ENCODE measurements around the gene SSBP3.

Gene SSBP3

GRCh38 chr1:54302951-54303843, 103.0 kb downstream of the SSBP3 start:
- DNase-seq = no peak

- DNase-seq = no peak
These were observed 103.6 kb downstream of the SSBP3 start for GRCh38 chr1:54302549-54302948.

- no peak for DNase-seq
These were observed 104.7 kb downstream of the SSBP3 start for GRCh38 chr1:54301497-54301896.

- no peak for DNase-seq
These were observed 105.8 kb downstream of the SSBP3 start for GRCh38 chr1:54300401-54300800.

- no peak for DNase-seq
These were observed 107.2 kb downstream of the SSBP3 start for GRCh38 chr1:54299037-54299436.

GRCh38 chr1:54298284-54299033, 107.7 kb downstream of the SSBP3 start:
- DNase-seq = no peak

- DNase-seq = no peak
These were observed 108.5 kb downstream of the SSBP3 start for GRCh38 chr1:54297596-54298283.

- no peak for DNase-seq
These were observed 109.5 kb downstream of the SSBP3 start for GRCh38 chr1:54296666-54297065.

- DNase-seq = no peak
These were observed 111.3 kb downstream of the SSBP3 start for GRCh38 chr1:54294887-54295286.

GRCh38 chr1:54292002-54292911, 113.9 kb downstream of the SSBP3 start:
- DNase-seq = no peak

GRCh38 chr1:54291276-54292001, 114.8 kb downstream of the SSBP3 start:
- no peak for DNase-seq

GRCh38 chr1:54290506-54291184, 115.5 kb downstream of the SSBP3 start:
- no peak for DNase-seq

- DNase-seq = no peak
These were observed 116.4 kb downstream of the SSBP3 start for GRCh38 chr1:54289712-54290233.

- no peak for DNase-seq
These were observed 118.4 kb downstream of the SSBP3 start for GRCh38 chr1:54287801-54288211.

- peak; percentile 79 for DNase-seq
These were observed 119.0 kb downstream of the SSBP3 start for GRCh38 chr1:54287176-54287650.

- no peak for DNase-seq
These were observed 120.3 kb downstream of the SSBP3 start for GRCh38 chr1:54285815-54286345.

- peak; percentile 50 for DNase-seq
These were observed 121.2 kb downstream of the SSBP3 start for GRCh38 chr1:54284781-54285529.

GRCh38 chr1:54283635-54284385, 122.4 kb downstream of the SSBP3 start:
- DNase-seq = no peak
